COLO668 (cell line): ENCODE results near the gene DR1.
"Not testable (repeated sequence)": the region's sequence is repeated elsewhere in the genome, so short reads cannot be mapped to it uniquely, and the experiment has no call there.

Experiments
- DNase-seq: peaks from one replicate; lab custom pipeline; 2025; ENCODE audit not compliant: unreplicated experiment; lab: John Stamatoyannopoulos, UW

Gene DR1

DNA sequence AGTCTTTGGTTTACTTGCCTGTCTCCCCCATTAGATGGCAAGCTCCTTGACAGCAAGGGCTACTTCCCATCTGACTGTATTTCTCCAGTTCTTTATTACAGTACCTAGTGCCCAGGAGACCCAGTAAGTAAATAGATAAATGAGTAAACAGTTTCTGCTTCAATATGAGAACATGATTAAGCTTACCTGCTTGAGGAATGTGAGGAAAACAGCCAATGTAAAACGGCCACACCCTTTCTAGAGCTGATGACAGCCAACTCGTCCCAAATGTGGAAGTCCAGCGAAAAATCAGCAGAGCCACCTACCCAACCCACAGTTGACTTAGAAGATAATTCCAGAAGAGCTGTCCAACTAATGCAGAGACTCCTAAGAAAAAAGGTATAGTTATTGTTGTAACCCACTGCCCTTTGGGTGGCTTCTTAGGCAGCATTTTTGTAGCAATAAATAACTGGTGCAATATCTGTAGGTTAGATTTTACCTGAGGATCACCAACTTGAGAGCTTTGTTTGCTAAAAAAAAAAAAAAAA lies 6.5 kb upstream of the DR1 start:
- no peak for DNase-seq

DNA sequence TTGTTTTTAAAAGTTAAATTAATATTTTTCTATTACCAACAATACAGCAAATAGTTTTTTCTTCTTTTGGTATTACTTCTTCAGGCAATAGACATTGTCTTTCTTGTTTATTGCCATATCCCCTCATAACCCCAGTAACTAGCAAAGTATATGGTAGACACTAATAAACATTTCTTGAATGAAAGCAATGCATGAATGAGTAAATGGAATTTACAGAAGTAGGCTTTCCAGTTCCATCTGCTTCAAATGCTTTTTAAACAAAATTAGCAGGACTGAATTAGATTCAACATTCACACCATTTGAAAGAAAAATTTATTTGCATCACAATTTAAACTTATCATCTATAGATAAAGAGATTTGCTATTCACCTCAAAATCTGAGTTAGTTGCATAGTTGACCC lies 5.6 kb upstream of the DR1 start:
- DNase-seq = no peak

DNA sequence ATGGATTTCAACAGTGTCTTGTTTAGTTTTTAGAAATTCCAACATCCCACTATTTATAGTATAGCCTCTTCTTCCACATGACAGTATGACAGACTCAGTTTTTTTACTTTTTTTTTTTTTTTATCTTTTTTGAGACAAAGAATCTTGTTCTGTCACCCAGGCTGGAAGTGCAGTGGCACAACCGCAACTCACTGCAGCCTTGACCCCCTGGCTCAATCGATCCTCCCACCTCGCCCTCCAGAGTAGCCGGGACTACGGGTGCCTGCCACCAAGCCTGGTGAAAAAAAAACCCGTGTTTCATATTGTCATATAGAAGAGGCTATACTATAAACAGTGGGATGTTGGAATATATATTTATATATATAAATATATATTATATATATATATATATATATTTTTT lies 1.2 kb upstream of the DR1 start:
- no peak for DNase-seq

- no peak for DNase-seq
These were observed 648 bp upstream of the DR1 start for GRCh38 chr1:93344886-93345632.

- peak; percentile 46 for DNase-seq
These were observed 800 bp downstream of the DR1 start for GRCh38 chr1:93346421-93346993.

GRCh38 chr1:93347334-93347899 lies 1.7 kb downstream of the DR1 start:
- no peak for DNase-seq

- no peak for DNase-seq
These were observed 2.5 kb downstream of the DR1 start for GRCh38 chr1:93348104-93348728.

GRCh38 chr1:93349231-93350135 lies 3.8 kb downstream of the DR1 start:
- DNase-seq = no peak

- DNase-seq = no peak
These were observed 4.6 kb downstream of the DR1 start for GRCh38 chr1:93350322-93350721.

- DNase-seq = no peak
These were observed 5.2 kb downstream of the DR1 start for GRCh38 chr1:93350875-93351274.

- DNase-seq = not testable (repeated sequence)
These were observed 5.6 kb downstream of the DR1 start for GRCh38 chr1:93351346-93351745.

- DNase-seq = no peak
These were observed 6.7 kb downstream of the DR1 start for GRCh38 chr1:93352376-93352775.

- DNase-seq = no peak
These were observed 7.6 kb downstream of the DR1 start for GRCh38 chr1:93353286-93353685.

DNA sequence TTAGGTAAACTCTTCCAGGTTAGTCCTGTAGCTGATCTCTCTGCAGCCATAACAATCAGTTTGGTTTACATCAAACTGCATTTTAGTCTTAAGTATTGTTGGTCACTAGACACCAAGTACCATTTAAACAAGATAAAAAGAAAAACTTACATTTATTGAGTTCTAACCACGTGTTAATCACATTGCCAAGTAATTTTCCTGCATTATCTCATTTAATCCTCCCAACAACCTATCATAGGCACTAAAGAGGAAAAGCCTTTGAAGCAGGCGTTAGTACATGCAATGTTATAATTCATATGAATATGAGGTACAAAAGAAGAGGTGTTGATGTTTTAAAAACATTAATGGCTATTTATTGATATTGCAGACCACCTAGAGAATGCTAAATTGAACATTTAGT lies 9.0 kb downstream of the DR1 start:
- DNase-seq = no peak

- no peak for DNase-seq
These were observed 11.5 kb downstream of the DR1 start for GRCh38 chr1:93357242-93357641.

DNA sequence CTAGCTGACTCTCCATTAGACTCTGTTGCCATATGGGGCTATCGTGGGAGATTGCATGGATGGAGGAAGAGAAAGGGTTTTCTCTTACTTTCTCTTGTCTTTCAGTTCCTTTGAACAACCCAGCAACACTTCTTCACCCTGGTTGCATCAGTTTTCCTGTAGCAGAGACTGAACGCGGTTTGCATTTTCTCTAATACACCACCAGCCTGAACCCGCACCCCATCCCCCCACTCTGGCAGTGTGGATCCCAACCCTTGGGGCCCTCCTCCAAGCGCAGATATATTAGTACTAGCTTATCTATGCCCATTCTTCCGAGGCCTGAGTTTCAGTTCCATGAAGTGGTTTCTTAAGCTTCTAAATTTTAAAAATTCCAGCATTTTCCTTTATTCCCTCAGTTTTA lies 12.6 kb downstream of the DR1 start:
- DNase-seq = no peak

- DNase-seq = no peak
These were observed 14.4 kb downstream of the DR1 start for GRCh38 chr1:93360111-93360510.

- DNase-seq = no peak
These were observed 16.5 kb downstream of the DR1 start for GRCh38 chr1:93362237-93362636.

GRCh38 chr1:93365813-93366212 lies 20.1 kb downstream of the DR1 start:
- no peak for DNase-seq

GRCh38 chr1:93369734-93370133 lies 24.0 kb downstream of the DR1 start:
- DNase-seq = no peak
